ENCODE measurements around the gene TAF1.
"Not testable (repeated sequence)": the region's sequence is repeated elsewhere in the genome, so short reads cannot be mapped to it uniquely, and the experiment has no call there.

TAF1 gene

DNA sequence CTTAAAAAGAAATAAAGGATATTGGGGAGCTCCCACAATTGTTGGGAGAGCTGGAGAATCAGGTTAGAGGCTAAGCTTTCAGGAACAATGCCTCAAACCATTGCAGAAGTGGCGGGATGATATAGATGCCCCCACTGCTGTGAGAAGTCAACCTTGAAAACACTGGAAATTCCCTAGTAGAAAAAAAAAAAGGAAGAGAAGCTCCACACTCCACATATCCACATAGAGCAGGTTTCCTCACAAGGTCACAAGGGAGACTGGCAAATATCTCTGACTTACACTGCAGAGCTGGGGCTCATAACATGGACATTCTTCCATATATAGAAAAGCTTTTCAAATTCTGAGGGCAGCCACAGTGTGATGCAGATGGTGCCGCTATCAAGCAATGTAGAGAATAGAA is 144.0 kb downstream of the TAF1 start:
- DNase-seq (ENCODE audit: low spot score) = no peak

DNA sequence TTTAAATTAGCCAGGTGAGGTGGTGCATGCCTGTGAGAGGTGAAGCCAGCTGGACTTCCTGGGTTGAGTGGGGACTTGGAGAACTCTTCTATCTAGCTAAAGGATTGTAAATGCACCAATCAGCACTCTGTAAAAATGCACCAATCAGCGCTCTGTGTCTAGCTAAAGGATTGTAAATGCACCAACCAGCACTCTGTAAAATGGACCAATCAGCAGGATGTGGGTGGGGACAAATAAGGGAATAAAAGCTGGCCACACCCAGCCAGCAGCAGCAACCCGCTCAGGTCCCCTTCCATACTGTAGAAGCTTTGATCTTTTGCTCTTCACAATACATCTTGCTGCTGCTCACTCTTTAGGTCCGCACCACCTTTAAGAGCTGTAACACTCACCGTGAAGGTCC is 147.6 kb downstream of the TAF1 start:
- not testable (repeated sequence) for DNase-seq (ENCODE audit: low spot score)

DNA sequence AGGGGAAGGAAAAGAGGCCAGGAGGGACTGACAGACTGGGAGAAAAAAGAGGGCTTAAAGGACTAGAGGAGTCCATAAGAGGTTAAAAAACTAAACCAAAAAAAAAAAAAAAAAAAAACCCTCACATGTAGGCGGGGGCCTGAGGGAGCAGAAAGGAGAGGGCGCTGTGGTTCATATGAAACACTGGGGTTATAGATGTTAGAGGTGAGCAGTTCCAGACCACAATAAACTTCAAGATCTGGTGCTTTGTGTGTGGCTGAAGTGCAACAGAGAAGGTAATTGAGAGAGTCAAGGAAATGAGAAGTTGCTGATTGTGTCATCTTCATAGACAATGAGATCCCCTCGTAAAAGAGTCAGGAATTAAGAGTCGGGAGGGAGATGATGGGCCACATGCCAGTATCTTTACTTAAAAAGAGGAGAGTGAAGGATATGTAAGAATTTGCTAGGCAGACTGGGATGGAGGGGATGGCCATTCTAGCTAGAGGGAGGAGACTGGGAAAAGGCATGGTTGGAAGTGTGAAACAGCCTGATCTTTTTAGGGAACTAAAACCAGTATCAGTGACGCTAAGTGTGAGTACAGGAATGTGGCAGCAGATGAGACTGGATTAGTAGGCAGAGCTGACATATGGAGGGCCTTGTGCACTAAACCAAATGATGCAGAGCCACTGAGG is 148.3 kb downstream of the TAF1 start:
- peak; percentile 13 for DNase-seq (ENCODE audit: low spot score)

DNA sequence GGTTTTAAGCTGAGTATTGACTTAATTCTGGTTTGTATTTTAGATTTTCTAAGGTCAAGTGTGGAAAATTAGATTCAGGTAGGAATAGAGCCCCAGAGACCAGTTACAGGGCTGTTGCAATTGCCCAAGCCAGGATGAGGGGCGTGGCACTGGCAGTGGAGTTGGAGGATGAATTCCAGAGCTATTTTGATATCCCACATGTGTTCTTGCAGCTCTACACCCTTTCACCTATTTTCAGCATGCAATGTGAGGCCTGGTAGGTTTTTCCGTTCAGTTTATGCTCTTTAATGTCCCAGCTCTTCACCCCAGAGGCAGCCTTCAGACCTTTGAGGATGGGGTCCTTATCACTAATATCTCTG is 148.9 kb downstream of the TAF1 start:
- peak; percentile 57 for DNase-seq (ENCODE audit: low spot score)

Measured in GM03348 (cell line).